Kidney epithelial cell (primary cell): ENCODE measurements around the gene PDE2A. TPM values are rescaled to one million over a fixed set of nuclear protein-coding genes. Genes with fewer than 3 reads are reported as not detected.

Experiments
- DNase-seq: peaks from one replicate; pipeline ENCODE4 v3.0.0-alpha.2; 2010; ENCODE audit warnings: low read depth
- H3K27me3 ChIP-seq: 2 replicates; pipeline ENCODE4 v1.6.0; 2011; ENCODE audit warnings: low read length; ENCODE audit not compliant: control insufficient read depth, insufficient read depth
- H3K36me3 ChIP-seq: 2 replicates; pipeline ENCODE4 v1.5.1; 2011; ENCODE audit warnings: low read length; ENCODE audit not compliant: control insufficient read depth, insufficient read depth
- H3K4me3 ChIP-seq: 2 replicates; pipeline ENCODE4 v1.5.1; 2011; ENCODE audit warnings: low read depth, mild to moderate bottlenecking, control low read depth, low read length
- CTCF ChIP-seq: IDR thresholded peaks from 2 replicates; pipeline ENCODE4 v1.5.1; 2011; ENCODE audit warnings: mild to moderate bottlenecking, moderate library complexity, low read length, control low read depth, inconsistent platforms; ENCODE audit not compliant: insufficient read depth, poor library complexity, severe bottlenecking
- total RNA-seq: library from RNA; depleted of rRNA; stranded (reverse); fragments of >200 nt; gene quantifications from 2 replicates; pipeline ENCODE4 v1.2.3, GENCODE V29; 2015

PDE2A gene
- total RNA-seq, 1 donor from 2014 or later = 4.3 TPM

GRCh38 chr11:72720784-72721183, 46.6 kb upstream of the PDE2A start:
- H3K36me3 ChIP-seq = peaks cover 1% of the 10 kb centered on the region
- no peaks in the 10 kb centered on the region for H3K27me3 ChIP-seq
- peak overlapping the region; percentile 58 for H3K4me3 ChIP-seq
- no peak for TF ChIP-seq CTCF
- no peak for DNase-seq

GRCh38 chr11:72720047-72720446, 45.8 kb upstream of the PDE2A start:
- Histone ChIP-seq H3K27me3 (no peaks in the 10 kb centered on the region), H3K36me3 (peaks cover 1% of the 10 kb centered on the region), H3K4me3 (no peak overlapping the region)
- no peak for TF ChIP-seq CTCF
- DNase-seq = no peak

GRCh38 chr11:72719551-72719950, 45.3 kb upstream of the PDE2A start:
- Histone ChIP-seq H3K27me3 (no peaks in the 10 kb centered on the region), H3K4me3 (no peak overlapping the region), H3K36me3 (peaks cover 1% of the 10 kb centered on the region)
- TF ChIP-seq CTCF = no peak
- DNase-seq = no peak

- Histone ChIP-seq H3K27me3 (no peaks in the 10 kb centered on the region), H3K36me3 (peaks cover 1% of the 10 kb centered on the region), H3K4me3 (no peak overlapping the region)
- no peak for TF ChIP-seq CTCF
- DNase-seq = no peak
These were observed 44.9 kb upstream of the PDE2A start for GRCh38 chr11:72719144-72719543.

- Histone ChIP-seq H3K4me3 (no peak overlapping the region), H3K36me3 (peaks cover 1% of the 10 kb centered on the region), H3K27me3 (no peaks in the 10 kb centered on the region)
- TF ChIP-seq CTCF = no peak
- no peak for DNase-seq
These were observed 43.9 kb upstream of the PDE2A start for GRCh38 chr11:72718101-72718501.

- no peak for DNase-seq
- no peak for TF ChIP-seq CTCF
- Histone ChIP-seq H3K36me3 (peaks cover 1% of the 10 kb centered on the region), H3K27me3 (no peaks in the 10 kb centered on the region), H3K4me3 (no peak overlapping the region)
These were observed 42.7 kb upstream of the PDE2A start for GRCh38 chr11:72716788-72717435.
